ENCODE results near the gene FUT7.

FUT7 gene

GRCh38 chr9:137014776-137015539, 16.9 kb downstream of the FUT7 start:
- Histone ChIP-seq H3K9me3 (ENCODE audit: low read length) (no peaks in the 10 kb centered on the region), H3K9me2 (ENCODE audit: low read depth, low read length) (no peaks in the 10 kb centered on the region), H3F3A (ENCODE audit: insufficient read depth, low read length) (no peaks in the 10 kb centered on the region), H3K27me3 (ENCODE audit: insufficient read depth, low read length) (peaks cover 3% of the 10 kb centered on the region; the same call in 1 of the 2 replicates), H3K4me3 (ENCODE audit: low read depth, low read length, poor library complexity, severe bottlenecking) (no peak overlapping the region), H2AFZ (ENCODE audit: low read length) (no peak overlapping the region), H4K20me1 (ENCODE audit: insufficient read depth, low read length) (no peaks in the 10 kb centered on the region), H3K36me3 (ENCODE audit: insufficient read depth, low read length) (no peaks in the 10 kb centered on the region), H3K79me2 (ENCODE audit: insufficient read depth, low read length) (no peaks in the 10 kb centered on the region), H3K4me2 (ENCODE audit: low read length) (no peak overlapping the region), H3K27ac (ENCODE audit: low read depth, low read length, poor library complexity, severe bottlenecking) (no peak overlapping the region), H3K4me1 (ENCODE audit: insufficient read depth, low read length, severe bottlenecking) (no peaks in the 10 kb centered on the region), H3K9ac (ENCODE audit: low read length) (no peak overlapping the region)
- no peak for TF ChIP-seq EZH2 (IDR thresholded peaks at IDR 0.05; ENCODE audit: borderline replicate concordance, low read length)

GRCh38 chr9:137014166-137014565, 17.7 kb downstream of the FUT7 start:
- Histone ChIP-seq H4K20me1 (ENCODE audit: insufficient read depth, low read length) (no peaks in the 10 kb centered on the region), H3K79me2 (ENCODE audit: insufficient read depth, low read length) (no peaks in the 10 kb centered on the region), H3K9ac (ENCODE audit: low read length) (no peak overlapping the region), H3K27me3 (ENCODE audit: insufficient read depth, low read length) (peaks cover 3% of the 10 kb centered on the region; the same call in 1 of the 2 replicates), H3K27ac (ENCODE audit: low read depth, low read length, poor library complexity, severe bottlenecking) (no peak overlapping the region), H2AFZ (ENCODE audit: low read length) (no peak overlapping the region), H3F3A (ENCODE audit: insufficient read depth, low read length) (no peaks in the 10 kb centered on the region), H3K36me3 (ENCODE audit: insufficient read depth, low read length) (no peaks in the 10 kb centered on the region), H3K9me2 (ENCODE audit: low read depth, low read length) (no peaks in the 10 kb centered on the region), H3K4me2 (ENCODE audit: low read length) (no peak overlapping the region), H3K9me3 (ENCODE audit: low read length) (no peaks in the 10 kb centered on the region), H3K4me1 (ENCODE audit: insufficient read depth, low read length, severe bottlenecking) (no peaks in the 10 kb centered on the region), H3K4me3 (ENCODE audit: low read depth, low read length, poor library complexity, severe bottlenecking) (no peak overlapping the region)
- no peak for TF ChIP-seq CTCF (IDR thresholded peaks at IDR 0.05; ENCODE audit: low read length)
- TF ChIP-seq EZH2 (IDR thresholded peaks at IDR 0.05; ENCODE audit: borderline replicate concordance, low read length): no peak

GRCh38 chr9:137013571-137013940, 18.3 kb downstream of the FUT7 start:
- Histone ChIP-seq H3K9ac (ENCODE audit: low read length) (no peak overlapping the region), H3K4me1 (ENCODE audit: insufficient read depth, low read length, severe bottlenecking) (no peaks in the 10 kb centered on the region), H3K9me2 (ENCODE audit: low read depth, low read length) (no peaks in the 10 kb centered on the region), H2AFZ (ENCODE audit: low read length) (no peak overlapping the region), H3K9me3 (ENCODE audit: low read length) (no peaks in the 10 kb centered on the region), H3K27me3 (ENCODE audit: insufficient read depth, low read length) (peaks cover 3% of the 10 kb centered on the region; the same call in 1 of the 2 replicates), H3K27ac (ENCODE audit: low read depth, low read length, poor library complexity, severe bottlenecking) (no peak overlapping the region), H4K20me1 (ENCODE audit: insufficient read depth, low read length) (no peaks in the 10 kb centered on the region), H3K79me2 (ENCODE audit: insufficient read depth, low read length) (no peaks in the 10 kb centered on the region), H3K4me2 (ENCODE audit: low read length) (no peak overlapping the region), H3F3A (ENCODE audit: insufficient read depth, low read length) (no peaks in the 10 kb centered on the region), H3K36me3 (ENCODE audit: insufficient read depth, low read length) (no peaks in the 10 kb centered on the region), H3K4me3 (ENCODE audit: low read depth, low read length, poor library complexity, severe bottlenecking) (no peak overlapping the region)
- TF ChIP-seq EZH2 (IDR thresholded peaks at IDR 0.05; ENCODE audit: borderline replicate concordance, low read length) (no peak), CTCF (IDR thresholded peaks at IDR 0.05; ENCODE audit: low read length) (no peak)
